Nephron (organoid): ENCODE results near the gene S1PR3.

Experiments
- H3K27ac Mint-ChIP-seq, 3 experiments: 2 replicates each; pipeline ENCODE4 v1.8.0; 2020; ENCODE audit warnings: mixed read lengths in 3 of 3, mild to moderate bottlenecking in 2 of 3, moderate library complexity in 1 of 3
- H3K27me3 Mint-ChIP-seq: 2 replicates; pipeline ENCODE4 v1.8.0; 2021; ENCODE audit warnings: low read depth, mild to moderate bottlenecking, moderate library complexity, mixed read lengths
- H3K36me3 Mint-ChIP-seq: 2 replicates; pipeline ENCODE4 v1.8.0; 2020; ENCODE audit warnings: low read depth, mixed read lengths
- H3K4me1 Mint-ChIP-seq: 2 replicates; pipeline ENCODE4 v1.8.0; 2020; ENCODE audit warnings: mixed read lengths
- H3K4me3 Mint-ChIP-seq, 3 experiments: 2 replicates each; pipeline ENCODE4 v1.8.0; 2020; ENCODE audit warnings: mild to moderate bottlenecking in 3 of 3, mixed read lengths in 3 of 3, moderate library complexity in 2 of 3
- H3K9me3 Mint-ChIP-seq: 2 replicates; pipeline ENCODE4 v1.8.0; 2020; ENCODE audit warnings: mixed read lengths
- CTCF ChIP-seq, 3 experiments: fragments of 200-600 bp; sonication (generic); IDR thresholded peaks; one replicate each; pipeline ENCODE4 v1.5.0; 2021; ENCODE audit warnings: antibody characterized with exemption in 3 of 3; ENCODE audit not compliant: unreplicated experiment in 3 of 3

S1PR3 gene

GRCh38 chr9:89009546-89009840 lies 18.2 kb downstream of the S1PR3 start:
- no peak for TF ChIP-seq CTCF (IDR thresholded peaks at IDR 0.05; ENCODE audit: unreplicated experiment in 3 of 3)
- Mint-ChIP-seq H3K9me3 (no peaks in the 10 kb centered on the region), H3K27ac (no peak overlapping the region), H3K4me3 (no peak overlapping the region), H3K4me1 (peaks cover 17% of the 10 kb centered on the region), H3K36me3 (peaks cover 20% of the 10 kb centered on the region), H3K27me3 (no peaks in the 10 kb centered on the region)

GRCh38 chr9:89010056-89010455 lies 18.8 kb downstream of the S1PR3 start:
- Mint-ChIP-seq H3K4me1 (peaks cover 17% of the 10 kb centered on the region), H3K4me3 (no peak overlapping the region), H3K27ac (no peak overlapping the region), H3K9me3 (no peaks in the 10 kb centered on the region), H3K36me3 (peaks cover 17% of the 10 kb centered on the region), H3K27me3 (no peaks in the 10 kb centered on the region)
- TF ChIP-seq CTCF (IDR thresholded peaks at IDR 0.05; ENCODE audit: unreplicated experiment in 3 of 3): no peak

- H3K27ac Mint-ChIP-seq: no peak overlapping the region
- H3K36me3 Mint-ChIP-seq: peaks cover 11% of the 10 kb centered on the region
- no peak for TF ChIP-seq CTCF (IDR thresholded peaks at IDR 0.05; ENCODE audit: unreplicated experiment in 3 of 3)
- H3K9me3 Mint-ChIP-seq: peaks cover 2% of the 10 kb centered on the region
- H3K4me1 Mint-ChIP-seq: peaks cover 21% of the 10 kb centered on the region
- H3K27me3 Mint-ChIP-seq: no peaks in the 10 kb centered on the region
- no peak overlapping the region for H3K4me3 Mint-ChIP-seq
Measured at GRCh38 chr9:89010526-89011111, 19.4 kb downstream of the S1PR3 start.

- Mint-ChIP-seq H3K4me1 (peaks cover 17% of the 10 kb centered on the region), H3K27me3 (no peaks in the 10 kb centered on the region), H3K27ac (no peak overlapping the region), H3K36me3 (peaks cover 11% of the 10 kb centered on the region), H3K9me3 (peaks cover 4% of the 10 kb centered on the region), H3K4me3 (no peak overlapping the region)
- TF ChIP-seq CTCF (IDR thresholded peaks at IDR 0.05; ENCODE audit: unreplicated experiment in 3 of 3): no peak
Measured at GRCh38 chr9:89011683-89012082, 20.4 kb downstream of the S1PR3 start.

- Mint-ChIP-seq H3K4me3 (no peak overlapping the region), H3K36me3 (peaks cover 4% of the 10 kb centered on the region), H3K4me1 (peaks cover 9% of the 10 kb centered on the region), H3K27ac (no peak overlapping the region), H3K9me3 (peaks cover 4% of the 10 kb centered on the region), H3K27me3 (no peaks in the 10 kb centered on the region)
- TF ChIP-seq CTCF (IDR thresholded peaks at IDR 0.05; ENCODE audit: unreplicated experiment in 3 of 3): no peak
Measured at GRCh38 chr9:89012294-89013042, 21.2 kb downstream of the S1PR3 start.

GRCh38 chr9:89013660-89014059 lies 22.4 kb downstream of the S1PR3 start:
- Mint-ChIP-seq H3K9me3 (peaks cover 7% of the 10 kb centered on the region), H3K27ac (no peak overlapping the region), H3K36me3 (no peaks in the 10 kb centered on the region), H3K4me1 (peaks cover 5% of the 10 kb centered on the region), H3K4me3 (no peak overlapping the region), H3K27me3 (no peaks in the 10 kb centered on the region)
- no peak for TF ChIP-seq CTCF (IDR thresholded peaks at IDR 0.05; ENCODE audit: unreplicated experiment in 3 of 3)
